NK-92 treated with Interleukin-12 subunit alpha and Interleukin-12 subunit beta, amount 100 ng/mL, for 24 hours (cell line): Measurements from ENCODE around the gene DPYSL4.
"Not testable (repeated sequence)": the region's sequence is repeated elsewhere in the genome, so short reads cannot be mapped to it uniquely, and the experiment has no call there.

Source experiments
- DNase-seq: peaks from one replicate; lab custom pipeline; 2025; lab: John Stamatoyannopoulos, UW

DPYSL4 gene

DNA sequence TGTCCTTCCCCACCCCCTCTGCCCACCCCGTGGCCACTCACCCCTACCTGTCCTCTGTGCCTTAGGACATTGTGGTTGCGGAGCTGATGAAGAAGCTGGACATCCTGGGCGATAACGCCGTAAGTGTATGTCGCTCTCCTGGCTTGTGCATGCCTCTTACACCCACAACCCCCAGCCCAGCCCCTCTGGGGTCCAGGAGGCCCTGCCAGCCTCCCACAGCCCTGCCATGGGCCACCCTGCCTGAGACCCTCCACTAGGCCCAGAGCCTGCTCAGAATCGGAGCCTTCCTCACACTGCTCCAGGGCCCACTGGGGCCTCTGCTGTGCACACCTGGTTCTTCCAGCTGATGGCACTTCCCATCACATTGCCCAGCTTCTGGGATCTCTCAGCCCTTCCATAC, 36.8 kb upstream of the DPYSL4 start:
- no peak for DNase-seq

DNA sequence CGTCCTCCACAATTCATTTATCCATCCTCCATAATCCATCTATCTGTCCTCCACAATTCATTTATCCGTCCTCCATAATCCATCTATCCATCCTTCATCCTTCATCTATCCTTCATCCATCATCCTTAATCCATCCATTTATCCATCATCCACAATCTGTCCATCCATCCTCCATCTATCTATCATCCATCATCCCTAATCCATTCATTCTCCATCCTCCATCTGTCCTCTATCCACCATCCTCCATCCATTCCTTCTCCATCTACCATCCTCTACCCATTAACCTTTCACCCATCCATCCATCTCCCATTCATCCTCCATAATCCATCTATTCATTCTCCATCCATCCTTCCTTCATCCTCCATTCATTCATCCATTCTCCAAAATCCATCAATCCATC, 36.0 kb upstream of the DPYSL4 start:
- DNase-seq: no peak

- no peak for DNase-seq
Observed at GRCh38 chr10:132151286-132151950, 35.3 kb upstream of the DPYSL4 start.

DNA sequence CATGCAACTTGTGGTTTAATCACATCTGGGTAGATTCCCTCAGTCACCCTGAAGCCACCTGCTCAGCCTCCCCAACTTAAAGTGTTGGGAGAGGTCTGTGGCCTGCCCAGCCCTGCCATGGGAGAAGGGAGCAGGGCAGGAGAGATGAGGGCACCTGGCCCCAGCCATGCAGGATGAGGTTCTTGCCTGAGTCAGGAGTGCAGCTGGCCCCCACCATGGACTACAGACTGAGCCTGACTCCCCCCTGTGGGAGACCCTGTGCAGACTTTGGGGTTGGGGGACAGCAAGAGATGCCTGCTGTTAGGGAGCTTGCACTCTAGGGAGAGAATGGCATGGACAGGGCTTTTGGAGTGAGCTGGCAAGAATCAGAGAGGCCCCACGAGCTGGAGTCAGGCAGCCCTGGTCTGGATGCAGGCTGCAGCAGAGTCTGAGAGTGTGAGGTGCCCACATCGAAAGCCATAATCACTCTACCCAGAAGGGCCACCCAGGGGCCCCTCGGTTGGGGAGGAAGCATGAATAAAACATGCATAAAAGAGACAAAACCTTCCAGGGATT, 34.7 kb upstream of the DPYSL4 start:
- DNase-seq: no peak

GRCh38 chr10:132152896-132153580, 33.7 kb upstream of the DPYSL4 start:
- DNase-seq: no peak

DNA sequence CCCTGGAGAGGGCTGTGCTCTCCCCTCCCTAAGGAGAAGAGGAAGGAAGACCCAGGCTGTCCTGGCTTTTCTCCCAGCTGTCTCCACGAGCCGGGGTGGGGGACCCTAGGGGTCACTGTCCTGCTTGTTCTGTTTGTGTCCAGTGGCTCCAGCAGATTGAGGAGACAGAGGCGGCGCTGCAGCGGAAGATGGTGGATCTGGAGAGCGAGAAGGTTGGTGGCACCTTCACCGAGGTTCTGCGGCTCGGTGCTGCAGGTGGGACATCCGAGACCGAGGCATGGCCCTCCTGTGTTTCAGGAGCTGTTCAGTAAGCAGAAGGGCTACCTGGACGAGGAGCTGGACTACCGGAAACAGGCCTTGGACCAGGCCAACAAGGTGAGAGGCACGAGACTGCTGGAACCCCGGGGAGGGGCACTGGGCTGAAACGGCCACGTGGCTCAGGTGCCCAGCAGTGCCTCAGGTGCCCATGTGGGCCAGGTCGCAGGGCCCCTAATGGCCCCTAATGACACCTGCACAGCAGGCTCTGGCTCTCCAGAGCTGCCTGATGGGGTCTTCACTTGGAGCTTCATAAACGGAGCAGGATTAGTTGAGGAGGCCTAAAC, 33.0 kb upstream of the DPYSL4 start:
- no peak for DNase-seq

GRCh38 chr10:132154440-132154839, 32.3 kb upstream of the DPYSL4 start:
- DNase-seq: no peak

GRCh38 chr10:132154931-132155330, 31.8 kb upstream of the DPYSL4 start:
- no peak for DNase-seq

GRCh38 chr10:132155723-132156381, 30.9 kb upstream of the DPYSL4 start:
- DNase-seq: no peak

DNA sequence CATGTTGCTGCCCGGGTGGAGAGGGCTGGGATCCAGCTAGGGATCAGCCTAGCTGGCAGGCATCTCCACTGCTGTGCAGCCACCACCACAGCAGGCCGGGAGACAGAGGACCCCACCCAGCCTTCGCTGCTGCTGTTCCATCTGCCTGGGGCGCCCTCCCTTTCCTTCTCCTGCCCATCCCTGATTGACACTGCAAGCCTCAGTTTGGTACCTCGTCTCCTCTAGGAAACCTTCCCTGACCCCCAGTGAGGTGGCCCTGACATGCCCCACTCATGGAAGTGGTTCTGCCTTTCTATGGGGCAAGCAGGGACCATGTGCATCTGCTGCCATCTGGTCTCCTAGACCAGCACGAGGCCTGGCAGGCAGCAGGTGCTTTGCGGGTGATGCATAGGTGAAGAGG, 30.4 kb upstream of the DPYSL4 start:
- DNase-seq: no peak

DNA sequence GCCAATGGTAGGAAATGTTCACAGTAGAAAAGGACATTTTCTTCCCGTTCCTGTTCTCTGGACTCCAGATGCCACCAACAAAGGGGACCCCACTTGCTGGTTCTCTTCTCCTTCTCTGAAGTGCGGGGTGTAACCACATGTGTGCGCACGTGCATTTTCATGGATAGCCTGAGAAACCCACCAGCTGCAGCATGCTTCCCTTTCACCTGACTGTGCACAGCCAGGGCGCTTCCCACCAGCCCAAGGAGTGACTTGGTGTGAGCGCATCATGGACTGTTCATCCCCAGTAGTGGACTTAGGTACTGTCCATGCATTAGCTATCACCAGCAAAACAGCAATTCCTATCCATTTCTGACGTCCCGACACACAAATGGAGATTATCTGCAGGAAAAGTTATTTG, 29.6 kb upstream of the DPYSL4 start:
- DNase-seq: no peak

GRCh38 chr10:132158122-132158741, 28.5 kb upstream of the DPYSL4 start:
- DNase-seq: no peak

GRCh38 chr10:132158823-132159222, 27.9 kb upstream of the DPYSL4 start:
- DNase-seq: no peak

GRCh38 chr10:132159302-132160230, 27.2 kb upstream of the DPYSL4 start:
- not testable (repeated sequence) for DNase-seq

DNA sequence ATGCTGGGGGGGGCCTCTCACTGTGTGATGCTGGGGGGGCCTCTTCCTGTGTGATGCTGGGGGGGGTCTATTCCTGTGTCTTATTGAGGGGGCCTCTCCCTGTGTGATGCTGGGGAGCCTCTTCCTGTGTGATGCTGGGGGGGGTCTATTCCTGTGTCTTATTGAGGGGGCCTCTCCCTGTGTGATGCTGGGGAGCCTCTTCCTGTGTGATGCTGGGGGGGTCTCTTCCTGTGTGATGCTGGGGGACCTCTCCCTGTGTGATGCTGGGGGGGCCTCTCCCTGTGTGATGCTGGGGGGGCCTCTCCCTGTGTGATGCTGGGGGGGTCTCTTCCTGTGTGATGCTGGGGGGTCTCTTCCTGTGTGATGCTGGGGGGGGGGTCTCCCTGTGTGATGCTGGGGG, 26.5 kb upstream of the DPYSL4 start:
- DNase-seq: not testable (repeated sequence)

DNA sequence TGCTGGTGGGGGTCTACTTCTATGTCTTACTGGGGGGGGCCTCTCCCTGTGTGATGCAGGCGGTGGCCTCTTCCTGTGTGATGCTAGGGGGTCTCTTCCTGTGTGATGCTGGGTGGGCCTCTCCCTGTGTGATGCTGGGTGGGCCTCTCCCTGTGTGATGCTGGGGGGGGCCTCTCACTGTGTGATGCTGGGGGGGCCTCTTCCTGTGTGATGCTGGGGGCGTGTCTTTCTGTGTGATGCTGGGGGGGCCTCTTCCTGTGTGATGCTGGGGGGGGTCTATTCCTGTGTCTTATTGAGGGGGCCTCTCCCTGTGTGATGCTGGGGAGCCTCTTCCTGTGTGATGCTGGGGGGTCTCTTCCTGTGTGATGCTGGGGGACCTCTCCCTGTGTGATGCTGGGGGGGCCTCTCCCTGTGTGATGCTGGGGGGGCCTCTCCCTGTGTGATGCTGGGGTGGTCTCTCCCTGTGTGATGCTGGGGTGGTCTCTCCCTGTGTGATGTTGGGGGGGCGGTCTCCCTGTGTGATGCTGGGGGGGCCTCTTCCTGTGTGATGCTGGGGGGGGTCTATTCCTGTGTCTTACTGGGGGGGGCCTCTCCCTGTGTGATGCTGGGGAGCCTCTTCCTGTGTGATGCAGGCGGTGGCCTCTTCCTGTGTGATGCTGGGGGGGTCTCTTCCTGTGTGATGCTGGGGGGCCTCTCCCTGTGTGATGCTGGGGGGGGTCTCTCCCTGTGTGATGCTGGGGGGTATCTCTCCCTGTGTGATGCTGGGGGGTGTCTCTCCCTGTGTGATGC, 25.7 kb upstream of the DPYSL4 start:
- not testable (repeated sequence) for DNase-seq

DNA sequence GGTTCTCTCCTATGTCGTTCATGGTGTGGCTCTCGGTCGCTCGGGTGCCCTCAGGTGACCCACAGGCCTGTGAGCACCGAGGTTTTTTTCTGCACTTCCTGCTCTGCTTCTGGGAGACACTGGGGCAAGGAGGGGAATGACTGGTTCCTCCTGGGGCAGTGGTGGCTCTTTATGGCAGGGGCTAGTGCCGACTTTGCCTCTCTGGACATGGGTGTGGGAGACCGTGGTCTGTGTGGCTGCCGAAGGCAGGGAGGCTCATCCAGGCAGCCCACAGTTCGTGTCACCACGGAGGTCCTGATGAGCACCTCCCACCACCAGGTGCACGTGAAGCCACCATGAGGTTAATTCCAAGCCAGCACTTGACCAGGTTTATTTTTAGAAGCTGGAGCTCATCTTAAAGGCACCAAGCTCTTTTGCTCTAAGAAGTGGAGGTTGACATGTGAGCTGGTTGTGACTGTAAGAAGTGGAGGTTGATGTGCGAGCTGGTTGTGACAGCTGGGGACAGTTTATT, 24.7 kb upstream of the DPYSL4 start:
- DNase-seq: no peak

GRCh38 chr10:132162590-132163277, 24.0 kb upstream of the DPYSL4 start:
- DNase-seq: no peak

GRCh38 chr10:132163278-132163765, 23.4 kb upstream of the DPYSL4 start:
- no peak for DNase-seq
